A172 (cell line): Measurements from ENCODE around the gene NRAP. TPM values are rescaled to one million over a fixed set of nuclear protein-coding genes. Genes with fewer than 3 reads are reported as not detected.

ENCODE experiments used
- DNase-seq: peaks from one replicate; pipeline ENCODE4 v3.0.0-alpha.2; 2015; ENCODE audit warnings: low spot score
- total RNA-seq: library from RNA; depleted of rRNA; stranded (reverse); fragments of >200 nt; shearing (Covaris generic); gene quantifications from 2 replicates; pipeline ENCODE4 v1.2.3, GENCODE V29; 2014

Gene NRAP
- total RNA-seq, 1 experiment from 2014 or later = not detected

GRCh38 chr10:113605268-113605978, 58.4 kb downstream of the NRAP start:
- no peak for DNase-seq

GRCh38 chr10:113604572-113604971, 59.3 kb downstream of the NRAP start:
- DNase-seq = no peak

- no peak for DNase-seq
Observed at GRCh38 chr10:113603057-113603777, 60.6 kb downstream of the NRAP start.

GRCh38 chr10:113600569-113600968, 63.3 kb downstream of the NRAP start:
- DNase-seq = no peak

- no peak for DNase-seq
Observed at GRCh38 chr10:113594652-113595051, 69.2 kb downstream of the NRAP start.

GRCh38 chr10:113592380-113592779, 71.5 kb downstream of the NRAP start:
- no peak for DNase-seq

- no peak for DNase-seq
Observed at GRCh38 chr10:113590581-113590980, 73.3 kb downstream of the NRAP start.

- DNase-seq = no peak
Observed at GRCh38 chr10:113589201-113589770, 74.6 kb downstream of the NRAP start.

GRCh38 chr10:113585949-113586348, 77.9 kb downstream of the NRAP start:
- DNase-seq = peak; percentile 46

GRCh38 chr10:113583571-113583970, 80.3 kb downstream of the NRAP start:
- DNase-seq = no peak

- DNase-seq = no peak
Observed at GRCh38 chr10:113581092-113581491, 82.7 kb downstream of the NRAP start.

- DNase-seq = no peak
Observed at GRCh38 chr10:113578773-113579172, 85.1 kb downstream of the NRAP start.

GRCh38 chr10:113576852-113577251, 87.0 kb downstream of the NRAP start:
- peak; percentile 38 for DNase-seq

- DNase-seq = no peak
Observed at GRCh38 chr10:113573368-113573767, 90.5 kb downstream of the NRAP start.

GRCh38 chr10:113572520-113573290, 91.1 kb downstream of the NRAP start:
- no peak for DNase-seq

GRCh38 chr10:113569576-113569975, 94.3 kb downstream of the NRAP start:
- no peak for DNase-seq

- no peak for DNase-seq
Observed at GRCh38 chr10:113566888-113567287, 97.0 kb downstream of the NRAP start.

- DNase-seq = no peak
Observed at GRCh38 chr10:113565364-113565763, 98.5 kb downstream of the NRAP start.

- peak; percentile 55 for DNase-seq
Observed at GRCh38 chr10:113563306-113564088, 100.3 kb downstream of the NRAP start.

GRCh38 chr10:113562704-113563103, 101.1 kb downstream of the NRAP start:
- DNase-seq = no peak

- DNase-seq = no peak
Observed at GRCh38 chr10:113562069-113562468, 101.8 kb downstream of the NRAP start.
